ENCODE data around the gene RYR2. TPM values are rescaled to one million over a fixed set of nuclear protein-coding genes. Genes with fewer than 3 reads are reported as not detected.

Gene RYR2
- total and polyA plus RNA-seq, 2 of the 8 experiments (the other 6 are each of a cell fraction or from before 2014, with no cell fraction given) = 1.3 to 4.4 TPM

GRCh38 chr1:237261198-237261597 is 219.2 kb downstream of the RYR2 start:
- no peaks in the 10 kb centered on the region for H3K36me3 ChIP-seq (ENCODE audit: control insufficient read depth in 2 of 4, insufficient read depth in 4 of 4, low read length in 3 of 4)
- no peak overlapping the region for H2BK120ac ChIP-seq (replicated peaks; ENCODE audit: low read depth, low read length)
- no peaks in the 10 kb centered on the region for H3K23me2 ChIP-seq (ENCODE audit: low read depth, low read length)
- H3K9ac ChIP-seq (replicated peaks in 1 of 4; ENCODE audit: extremely low read depth in 1 of 4, low read depth in 3 of 4, low read length in 3 of 4) = no peak overlapping the region; a peak in 1 of 7 replicates
- H2BK20ac ChIP-seq (ENCODE audit: low read length) = no peak overlapping the region
- H3K4me1 ChIP-seq (replicated peaks in 1 of 4; ENCODE audit: control insufficient read depth in 3 of 4, insufficient read depth in 4 of 4, low read length in 3 of 4) = no peaks in the 10 kb centered on the region
- H3K27ac ChIP-seq (ENCODE audit: low read depth, low read length) = no peak overlapping the region
- no peaks in the 10 kb centered on the region for H3K79me2 ChIP-seq (ENCODE audit: control insufficient read depth in 1 of 2, insufficient read depth in 2 of 2, low read length in 2 of 2)
- POLR2A ChIA-PET (ENCODE audit: partially characterized antibody) = no interaction called here
- no peaks in the 10 kb centered on the region for H3K9me3 ChIP-seq (ENCODE audit: insufficient read depth in 2 of 2, low read depth in 1 of 2, low read length in 1 of 2)
- CTCF ChIA-PET (ENCODE audit: partially characterized antibody) = no interaction called here
- no peak overlapping the region for H2BK15ac ChIP-seq (ENCODE audit: low read length)
- DNase-seq (ENCODE audit: low read depth in 1 of 2, low spot score in 2 of 2) = no peak
- H4K20me1 ChIP-seq (replicated peaks in 1 of 2; ENCODE audit: control insufficient read depth in 1 of 2, insufficient read depth in 2 of 2, low read length in 2 of 2) = no peaks in the 10 kb centered on the region
- no peak overlapping the region for H4K8ac ChIP-seq (ENCODE audit: extremely low read depth, insufficient read depth, low read length)
- no peak overlapping the region for H3K23ac ChIP-seq (ENCODE audit: insufficient read length)
- 83% methylated on average over 4 of the region's 4 CpGs; no CpG with 5 or more reads in 1 of the 2 experiments for WGBS, 2 experiments (ENCODE audit: extremely low coverage in 1 of 2, insufficient coverage in 1 of 2, insufficient read length in 1 of 2, insufficient replicate concordance in 2 of 2, low coverage in 1 of 2, low lambda C conversion rate in 2 of 2, missing lambda C conversion rate in 1 of 2)
- H4K5ac ChIP-seq (ENCODE audit: insufficient read length, low read depth, low read length) = no peak overlapping the region
- no peak overlapping the region for H2BK12ac ChIP-seq (ENCODE audit: low read depth, low read length)
- no peak overlapping the region for H3K4me3 ChIP-seq (ENCODE audit: extremely low read depth in 1 of 4, insufficient read depth in 2 of 4, low read depth in 3 of 4, low read length in 4 of 4)
- no peak overlapping the region for H3K18ac ChIP-seq (ENCODE audit: extremely low read depth, low read length)
- FAIRE-seq = no peak
- H4K91ac ChIP-seq (replicated peaks; ENCODE audit: insufficient read length, low read length) = no peak overlapping the region
- no peak overlapping the region for H2BK5ac ChIP-seq (ENCODE audit: low read depth, low read length)
- no peaks in the 10 kb centered on the region for H3K79me1 ChIP-seq (ENCODE audit: low read depth, low read length)
- no peaks in the 10 kb centered on the region for H3K27me3 ChIP-seq (replicated peaks in 1 of 4; ENCODE audit: control insufficient read depth in 3 of 4, extremely low read depth in 1 of 4, insufficient read depth in 3 of 4, low read length in 3 of 4)
- H2AK5ac ChIP-seq (ENCODE audit: low read depth, low read length) = no peak overlapping the region
- no peak overlapping the region for H3K14ac ChIP-seq (ENCODE audit: insufficient read length)
- H3K4me2 ChIP-seq (ENCODE audit: insufficient read depth in 1 of 2, low read depth in 2 of 2, low read length in 2 of 2) = no peak overlapping the region
- H3K56ac ChIP-seq (replicated peaks; ENCODE audit: insufficient read length, low read depth, low read length) = no peak overlapping the region
- no peak overlapping the region for H3K4ac ChIP-seq (replicated peaks; ENCODE audit: insufficient read length, low read depth, low read length)
- H2AFZ ChIP-seq (ENCODE audit: low read length) = no peak overlapping the region
- TF ChIP-seq BACH1 (IDR thresholded peaks at IDR 0.05; ENCODE audit: low read length) (no peak), MAFK (IDR thresholded peaks at IDR 0.05; ENCODE audit: low read depth, low read length) (no peak), KDM5A (IDR thresholded peaks at IDR 0.05; ENCODE audit: low read length) (no peak), KDM1A (IDR thresholded peaks at IDR 0.05; ENCODE audit: borderline replicate concordance, low read length) (no peak), CHD1 (IDR thresholded peaks at IDR 0.05; ENCODE audit: low read depth, low read length) (no peak), GTF2F1 (IDR thresholded peaks at IDR 0.05; ENCODE audit: borderline replicate concordance, low read depth, low read length) (no peak), RBBP5 (IDR thresholded peaks at IDR 0.05; ENCODE audit: borderline replicate concordance, low read depth, low read length) (no peak), FOSL1 (IDR thresholded peaks at IDR 0.05; ENCODE audit: insufficient read depth, low read depth, low read length) (no peak), SIX5 (IDR thresholded peaks at IDR 0.05; ENCODE audit: low read depth, low read length) (no peak), CBX8 (IDR thresholded peaks at IDR 0.05; ENCODE audit: borderline replicate concordance, low read depth, low read length) (no peak), EGR1 (IDR thresholded peaks at IDR 0.05; ENCODE audit: borderline replicate concordance, low read depth, low read length) (no peak), TEAD4 (IDR thresholded peaks at IDR 0.05; ENCODE audit: low read depth, low read length) (no peak), POLR2A (IDR thresholded peaks at IDR 0.05; ENCODE audit: control extremely low read depth in 1 of 2, low read depth in 2 of 2, low read length in 2 of 2) (no peak), ASH2L (IDR thresholded peaks at IDR 0.05; ENCODE audit: low read length) (no peak), RAD21 (IDR thresholded peaks at IDR 0.05 in 1 of 2, conservative IDR thresholded peaks at IDR 0.05 in 1 of 2; ENCODE audit: low read depth in 2 of 2, low read length in 2 of 2) (no peak), EP300 (IDR thresholded peaks at IDR 0.05; ENCODE audit: borderline replicate concordance in 1 of 2, low read depth in 2 of 2, low read length in 2 of 2) (no peak)
